ENCODE data around the gene LRMDA. TPM values are rescaled to one million over a fixed set of nuclear protein-coding genes. Genes with fewer than 3 reads are reported as not detected.

LRMDA gene
- total and polyA plus RNA-seq, 2 of the 4 experiments (the other 2 are of a cell fraction), result 0.07 TPM; not detected in 1

DNA sequence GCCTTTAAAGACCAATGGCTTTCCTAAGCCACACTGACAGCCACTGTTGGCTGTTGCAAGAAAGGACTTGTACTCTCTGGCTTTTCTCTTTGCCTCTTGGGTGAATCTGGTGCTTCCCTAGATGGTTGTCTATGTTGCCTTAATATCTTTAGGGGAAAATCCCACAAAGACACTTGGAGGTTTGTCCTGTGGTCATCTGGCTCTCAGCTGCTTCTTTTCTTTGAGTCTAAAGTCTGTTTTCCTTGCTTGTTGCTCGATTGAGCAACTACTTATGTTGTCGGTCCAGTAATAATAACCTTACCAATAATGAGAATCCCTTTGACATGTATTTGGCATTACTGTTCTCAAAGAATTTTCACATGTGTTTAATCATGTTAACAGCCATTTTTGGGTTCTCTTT lies 537.6 kb downstream of the LRMDA start:
- no peak overlapping the region for H4K91ac ChIP-seq (ENCODE audit: insufficient read depth, low read depth, low read length)
- H3K27ac ChIP-seq (ENCODE audit: insufficient read depth, low read length), result no peak overlapping the region
- no peak overlapping the region for H3K4ac ChIP-seq (ENCODE audit: low read depth, low read length)
- no peak overlapping the region for H4K5ac ChIP-seq (ENCODE audit: low read depth, low read length)
- H3K27me3 ChIP-seq (ENCODE audit: control insufficient read depth, insufficient read depth, low read length), result peaks cover 8% of the 10 kb centered on the region
- DNase-seq (no peak), ATAC-seq (ENCODE audit: low read depth) (no peak)
- H3K18ac ChIP-seq (ENCODE audit: low read depth, low read length), result no peak overlapping the region
- no peak overlapping the region for H3K9ac ChIP-seq (ENCODE audit: low read depth, low read length)
- intact Hi-C loops (cut with micrococcal nuclease) (no loop called here), in situ Hi-C loops (cut with MboI; ENCODE audit: low sequenced_read_pairs) (no loop called here), dilution Hi-C loops (cut with HindIII; ENCODE audit: low sequenced_read_pairs, unreplicated experiment) (no loop called here)
- H3K56ac ChIP-seq (ENCODE audit: extremely low read depth, insufficient read depth, low read length), result no peak overlapping the region
- no peak overlapping the region for H3K23ac ChIP-seq (ENCODE audit: low read depth, low read length)
- WGBS, 2 experiments (ENCODE audit: extremely low coverage in 2 of 2, insufficient read length in 1 of 2), result 48% methylated on average over 2 of the region's 2 CpGs; no CpG with 5 or more reads in 1 of the 2 experiments
- no peak overlapping the region for H3K4me3 ChIP-seq (ENCODE audit: insufficient read depth, low read depth, low read length)
- H2AK9ac ChIP-seq (replicated peaks; ENCODE audit: low read depth, low read length, poor library complexity), result no peak overlapping the region
- H2BK20ac ChIP-seq (ENCODE audit: low read depth, low read length), result no peak overlapping the region
- H4K8ac ChIP-seq (ENCODE audit: low read depth in 2 of 2, low read length in 2 of 2), result no peak overlapping the region
- no peak overlapping the region for H3K14ac ChIP-seq (replicated peaks; ENCODE audit: low read depth, low read length)
- no peaks in the 10 kb centered on the region for H3K9me3 ChIP-seq (ENCODE audit: control insufficient read depth, insufficient read depth, low read length)
- no peaks in the 10 kb centered on the region for H3K9me1 ChIP-seq (ENCODE audit: insufficient read depth, low read length)
- TF ChIP-seq MXI1 (IDR thresholded peaks at IDR 0.05; ENCODE audit: borderline replicate concordance, low read depth, low read length) (no peak), POLR2A (IDR thresholded peaks at IDR 0.05; ENCODE audit: low read depth, low read length) (no peak), MAFK (IDR thresholded peaks at IDR 0.05; ENCODE audit: low read depth, low read length) (no peak), BHLHE40 (IDR thresholded peaks at IDR 0.05; ENCODE audit: low read depth, low read length) (no peak), RAD21 (IDR thresholded peaks at IDR 0.05; ENCODE audit: low read length) (no peak), FOS (IDR thresholded peaks at IDR 0.05; ENCODE audit: low read depth, low read length) (no peak), NFE2L2 (IDR thresholded peaks at IDR 0.05; ENCODE audit: low read depth, low read length) (no peak), SMC3 (IDR thresholded peaks at IDR 0.05; ENCODE audit: low read depth, low read length) (no peak), CEBPB (IDR thresholded peaks at IDR 0.05; ENCODE audit: low read depth, low read length) (no peak), RFX5 (IDR thresholded peaks at IDR 0.05; ENCODE audit: low read depth, low read length) (no peak), CHD1 (IDR thresholded peaks at IDR 0.05; ENCODE audit: low read depth, low read length) (no peak), RCOR1 (IDR thresholded peaks at IDR 0.05; ENCODE audit: insufficient replicate concordance, low read length) (no peak), MAZ (IDR thresholded peaks at IDR 0.05; ENCODE audit: borderline replicate concordance, low read depth, low read length) (no peak)
- TF ChIP-seq, protein P1, sequence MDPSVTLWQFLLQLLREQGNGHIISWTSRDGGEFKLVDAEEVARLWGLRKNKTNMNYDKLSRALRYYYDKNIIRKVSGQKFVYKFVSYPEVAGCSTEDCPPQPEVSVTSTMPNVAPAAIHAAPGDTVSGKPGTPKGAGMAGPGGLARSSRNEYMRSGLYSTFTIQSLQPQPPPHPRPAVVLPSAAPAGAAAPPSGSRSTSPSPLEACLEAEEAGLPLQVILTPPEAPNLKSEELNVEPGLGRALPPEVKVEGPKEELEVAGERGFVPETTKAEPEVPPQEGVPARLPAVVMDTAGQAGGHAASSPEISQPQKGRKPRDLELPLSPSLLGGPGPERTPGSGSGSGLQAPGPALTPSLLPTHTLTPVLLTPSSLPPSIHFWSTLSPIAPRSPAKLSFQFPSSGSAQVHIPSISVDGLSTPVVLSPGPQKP (IDR thresholded peaks at IDR 0.05; ENCODE audit: borderline replicate concordance, low read depth, low read length), result no peak
- TF ChIP-seq, protein P2, sequence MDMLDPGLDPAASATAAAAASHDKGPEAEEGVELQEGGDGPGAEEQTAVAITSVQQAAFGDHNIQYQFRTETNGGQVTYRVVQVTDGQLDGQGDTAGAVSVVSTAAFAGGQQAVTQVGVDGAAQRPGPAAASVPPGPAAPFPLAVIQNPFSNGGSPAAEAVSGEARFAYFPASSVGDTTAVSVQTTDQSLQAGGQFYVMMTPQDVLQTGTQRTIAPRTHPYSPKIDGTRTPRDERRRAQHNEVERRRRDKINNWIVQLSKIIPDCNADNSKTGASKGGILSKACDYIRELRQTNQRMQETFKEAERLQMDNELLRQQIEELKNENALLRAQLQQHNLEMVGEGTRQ (IDR thresholded peaks at IDR 0.05; ENCODE audit: low read depth, low read length), result no peak
- TF ChIP-seq, protein P3, sequence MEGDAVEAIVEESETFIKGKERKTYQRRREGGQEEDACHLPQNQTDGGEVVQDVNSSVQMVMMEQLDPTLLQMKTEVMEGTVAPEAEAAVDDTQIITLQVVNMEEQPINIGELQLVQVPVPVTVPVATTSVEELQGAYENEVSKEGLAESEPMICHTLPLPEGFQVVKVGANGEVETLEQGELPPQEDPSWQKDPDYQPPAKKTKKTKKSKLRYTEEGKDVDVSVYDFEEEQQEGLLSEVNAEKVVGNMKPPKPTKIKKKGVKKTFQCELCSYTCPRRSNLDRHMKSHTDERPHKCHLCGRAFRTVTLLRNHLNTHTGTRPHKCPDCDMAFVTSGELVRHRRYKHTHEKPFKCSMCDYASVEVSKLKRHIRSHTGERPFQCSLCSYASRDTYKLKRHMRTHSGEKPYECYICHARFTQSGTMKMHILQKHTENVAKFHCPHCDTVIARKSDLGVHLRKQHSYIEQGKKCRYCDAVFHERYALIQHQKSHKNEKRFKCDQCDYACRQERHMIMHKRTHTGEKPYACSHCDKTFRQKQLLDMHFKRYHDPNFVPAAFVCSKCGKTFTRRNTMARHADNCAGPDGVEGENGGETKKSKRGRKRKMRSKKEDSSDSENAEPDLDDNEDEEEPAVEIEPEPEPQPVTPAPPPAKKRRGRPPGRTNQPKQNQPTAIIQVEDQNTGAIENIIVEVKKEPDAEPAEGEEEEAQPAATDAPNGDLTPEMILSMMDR (conservative IDR thresholded peaks at IDR 0.05; ENCODE audit: low read depth, low read length), result no peak
- H2BK5ac ChIP-seq (ENCODE audit: low read depth, low read length, poor library complexity, severe bottlenecking), result no peak overlapping the region
- no peaks in the 10 kb centered on the region for H3K4me1 ChIP-seq (ENCODE audit: control insufficient read depth, insufficient read depth, low read length)
- POLR2A ChIA-PET (ENCODE audit: unreplicated experiment), result no interaction called here
- no peak overlapping the region for H2AFZ ChIP-seq (replicated peaks; ENCODE audit: low read length, poor library complexity)
- no peak overlapping the region for H2BK120ac ChIP-seq (ENCODE audit: low read depth, low read length)
- no peak overlapping the region for H2BK15ac ChIP-seq (ENCODE audit: low read depth, low read length)
- H3K79me1 ChIP-seq (ENCODE audit: low read depth in 1 of 2, low read length in 2 of 2), result no peaks in the 10 kb centered on the region
- H2AK5ac ChIP-seq (ENCODE audit: low read depth, low read length), result no peak overlapping the region
- BruUV-seq (replicated peaks), result no TSS peak
- no peak overlapping the region for H3K4me2 ChIP-seq (ENCODE audit: low read depth, low read length)
- no peaks in the 10 kb centered on the region for H3K36me3 ChIP-seq (ENCODE audit: control insufficient read depth, insufficient read depth, low read length)
- no peaks in the 10 kb centered on the region for H4K20me1 ChIP-seq (ENCODE audit: insufficient read depth, low read length)
- CTCF ChIA-PET, result no interaction called here

Measured in IMR-90 (cell line).